SK-N-SH treated with all-trans-retinoic acid at 6 μM for 48 hours (cell line): ENCODE measurements around the gene TRIM60.
"Not testable (repeated sequence)": the region's sequence is repeated elsewhere in the genome, so short reads cannot be mapped to it uniquely, and the experiment has no call there.

Source experiments
- CREB5 ChIP-seq: fragments of 250-450 bp; sonication (Bioruptor Pico); IDR thresholded peaks from 2 replicates; pipeline ENCODE4 v1.5.1; 2020; ENCODE audit warnings: low read depth, mild to moderate bottlenecking, moderate library complexity
- ESRRG ChIP-seq: fragments of 250-450 bp; sonication (Bioruptor Pico); IDR thresholded peaks from 2 replicates; pipeline ENCODE4 v1.6.1; 2021; ENCODE audit warnings: mild to moderate bottlenecking
- GLIS3 ChIP-seq: fragments of 250-450 bp; sonication (Bioruptor Pico); IDR thresholded peaks from 2 replicates; pipeline ENCODE4 v1.5.0; 2020; ENCODE audit warnings: mild to moderate bottlenecking, moderate library complexity
- ISL1 ChIP-seq: fragments of 250-450 bp; sonication (Bioruptor Pico); IDR thresholded peaks from 2 replicates; pipeline ENCODE4 v2.1.2; 2022; ENCODE audit warnings: mild to moderate bottlenecking, moderate library complexity
- PATZ1 ChIP-seq: fragments of 250-450 bp; sonication (Bioruptor Pico); IDR thresholded peaks from 2 replicates; pipeline ENCODE4 v1.8.0; 2020; ENCODE audit warnings: mild to moderate bottlenecking, moderate library complexity, borderline replicate concordance
- RARB ChIP-seq: fragments of 250-450 bp; sonication (Bioruptor Pico); IDR thresholded peaks from 2 replicates; pipeline ENCODE4 v1.8.0; 2021; ENCODE audit warnings: mild to moderate bottlenecking, moderate library complexity
- TCF4 ChIP-seq: fragments of 250-450 bp; sonication (Bioruptor Pico); IDR thresholded peaks from 2 replicates; pipeline ENCODE4 v1.8.0; 2021; ENCODE audit warnings: mild to moderate bottlenecking, moderate library complexity, borderline replicate concordance
- ZFP3 ChIP-seq: fragments of 250-450 bp; sonication (Bioruptor Pico); IDR thresholded peaks from 2 replicates; pipeline ENCODE4 v1.5.0; 2020; ENCODE audit warnings: mild to moderate bottlenecking, moderate library complexity
- ZNF565 ChIP-seq: fragments of 450-650 bp; formaldehyde crosslinking; conservative IDR thresholded peaks from 2 replicates; pipeline ENCODE4 v1.5.0; 2020; ENCODE audit warnings: low read depth, mild to moderate bottlenecking, moderate library complexity
- ZNF70 ChIP-seq: fragments of 450-650 bp; formaldehyde crosslinking; IDR thresholded peaks from 2 replicates; pipeline ENCODE4 v1.5.0; 2020; ENCODE audit warnings: mild to moderate bottlenecking, moderate library complexity

- not testable (repeated sequence) for TF ChIP-seq RARB (CRISPR knock-in tag); CREB5 (CRISPR knock-in tag); ZFP3 (CRISPR knock-in tag); ZNF70 (CRISPR knock-in tag); PATZ1 (CRISPR knock-in tag); ZNF565 (CRISPR knock-in tag); ISL1; ESRRG; TCF4 (CRISPR knock-in tag); GLIS3 (CRISPR knock-in tag)
Measured at GRCh38 chr4:165019995-165020394, 11.8 kb upstream of the TRIM60 start.
